ENCODE results near the gene TMEM229A.
"Not testable (repeated sequence)": the region's sequence is repeated elsewhere in the genome, so short reads cannot be mapped to it uniquely, and the experiment has no call there.

Gene TMEM229A

DNA sequence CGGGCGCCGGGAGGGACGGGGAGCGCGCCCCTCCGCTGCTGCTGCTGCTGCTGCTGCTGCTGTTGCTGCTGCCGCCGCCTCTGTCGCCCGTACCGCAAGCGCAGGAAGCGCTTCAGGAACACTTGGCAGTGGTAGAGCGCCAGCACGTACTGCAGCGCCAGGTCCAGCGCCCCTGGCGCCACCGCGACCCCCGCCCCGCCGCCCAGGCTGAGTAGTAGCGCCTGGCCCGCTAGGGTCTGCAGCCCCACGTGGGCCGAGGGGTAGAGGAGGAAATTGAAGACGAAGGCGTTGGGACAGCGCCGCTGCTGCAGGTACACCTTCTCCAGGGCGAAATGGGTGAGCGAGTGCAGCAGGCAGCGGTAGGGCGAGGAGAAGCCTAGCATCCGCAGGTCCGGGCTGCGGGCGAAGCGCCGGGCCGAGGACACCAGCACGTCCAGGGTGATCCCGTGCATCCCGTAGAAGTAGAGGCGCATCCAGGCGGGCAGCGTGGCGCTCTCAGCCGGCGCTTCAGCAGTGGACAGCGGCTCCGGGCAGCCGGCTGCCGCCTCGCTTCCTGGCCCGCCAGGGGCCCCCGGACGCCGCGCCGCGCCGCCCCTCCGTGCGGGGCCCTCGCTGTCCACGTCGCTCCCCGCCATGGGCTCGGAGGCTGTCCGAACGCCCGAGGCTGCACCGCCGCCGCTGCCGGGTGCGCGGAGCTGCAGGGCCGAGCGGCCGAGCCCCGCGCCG lies at the start of gene TMEM229A:
Gene TMEM229A, minus strand, starts transcription at position 699 of the 726 bp plus-strand sequence. Its CDS starts 64 bp downstream, at position 635.
- DNase-seq: peak in 1 of 3 donors; percentile 0

DNA sequence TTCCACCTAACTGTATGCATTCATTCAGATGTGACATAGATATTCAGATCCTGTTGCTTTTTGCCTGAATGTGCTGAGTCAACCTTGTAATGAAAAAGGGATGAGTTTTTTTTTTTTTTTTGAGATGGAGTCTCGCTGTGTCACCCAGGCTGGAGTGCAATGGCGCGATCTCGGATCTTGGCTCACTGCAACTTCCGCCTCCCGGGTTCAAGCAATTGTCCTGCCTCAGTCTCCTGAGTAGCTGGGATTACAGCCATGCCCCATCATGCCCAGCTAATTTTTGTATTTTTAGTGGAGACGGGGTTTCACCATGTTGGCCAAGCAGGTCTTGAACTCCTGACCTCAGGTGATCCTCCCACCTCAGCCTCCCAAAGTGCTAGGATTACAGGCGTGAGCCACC lies 49.4 kb upstream of the TMEM229A start:
- DNase-seq: not testable (repeated sequence)

DNA sequence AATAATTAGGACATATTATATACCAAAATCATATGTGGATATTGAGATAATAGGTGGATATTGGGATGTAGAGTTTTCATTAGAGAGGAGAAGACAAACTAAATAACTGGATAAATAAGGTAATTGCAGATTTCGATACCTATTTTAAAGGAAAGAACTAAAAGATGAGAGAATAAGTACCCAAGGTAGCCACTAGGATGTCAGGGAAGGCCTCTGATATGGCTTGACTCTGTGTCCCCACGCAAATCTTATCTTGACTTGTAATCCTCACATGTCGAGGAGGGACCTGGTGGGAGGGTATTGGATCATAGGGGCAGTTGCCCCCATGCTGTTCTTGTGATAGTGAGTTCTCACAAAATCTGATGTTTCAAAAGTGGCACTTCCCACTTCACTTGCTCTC lies 44.7 kb upstream of the TMEM229A start:
- no peak for DNase-seq

DNA sequence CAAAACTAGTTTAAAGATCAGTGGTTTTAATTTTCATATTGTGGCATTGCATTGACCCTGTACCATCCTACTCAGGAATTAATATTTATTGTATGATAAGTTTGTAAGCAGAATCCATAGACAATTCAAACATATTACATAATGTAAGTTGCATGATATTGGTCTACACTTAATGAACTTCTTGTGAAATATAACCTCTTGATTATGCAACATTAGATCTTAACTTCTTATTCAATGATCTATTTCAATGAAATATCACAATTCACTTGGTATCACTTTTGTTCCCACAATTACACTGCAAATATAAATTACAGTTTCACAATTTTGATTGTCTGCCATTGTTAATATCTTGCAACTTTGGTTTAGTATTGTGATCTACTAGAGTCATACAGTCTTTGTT lies 44.0 kb upstream of the TMEM229A start:
- DNase-seq: no peak

DNA sequence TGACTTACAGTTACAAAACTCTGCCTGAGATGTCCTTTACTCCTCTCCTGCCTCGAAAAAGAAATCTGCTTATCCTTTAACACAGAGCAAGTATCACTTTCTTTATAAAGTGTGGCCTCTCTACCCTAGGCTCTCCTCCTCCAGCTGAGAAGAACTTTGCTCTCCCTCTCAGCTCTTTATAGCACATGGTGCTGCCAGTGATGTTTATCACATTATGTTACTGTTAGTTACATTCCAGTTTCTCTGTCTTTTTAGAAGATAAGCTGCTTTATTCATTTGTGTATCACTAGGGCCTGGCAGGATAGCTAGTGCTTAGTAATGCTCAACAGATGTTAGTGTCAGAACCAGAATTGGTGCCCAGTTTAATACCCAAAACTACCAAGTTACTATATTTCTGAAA lies 41.1 kb upstream of the TMEM229A start:
- no peak for DNase-seq

DNA sequence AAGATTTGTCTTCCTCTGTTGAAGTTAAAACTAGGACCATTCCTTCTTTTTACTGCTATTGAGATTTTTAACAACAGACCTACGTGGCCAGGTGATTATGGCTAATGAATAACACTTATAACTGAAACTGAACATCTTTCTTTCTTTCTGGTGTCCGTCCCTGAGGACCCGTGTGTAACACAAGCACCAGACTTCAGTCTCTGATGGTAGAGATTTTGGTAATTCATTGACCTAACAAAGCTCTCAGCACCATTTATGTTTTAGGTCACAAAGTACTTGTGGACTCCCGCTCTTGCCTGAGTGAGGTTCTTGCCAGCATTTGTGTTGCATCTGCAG lies 40.4 kb upstream of the TMEM229A start:
- DNase-seq: no peak

DNA sequence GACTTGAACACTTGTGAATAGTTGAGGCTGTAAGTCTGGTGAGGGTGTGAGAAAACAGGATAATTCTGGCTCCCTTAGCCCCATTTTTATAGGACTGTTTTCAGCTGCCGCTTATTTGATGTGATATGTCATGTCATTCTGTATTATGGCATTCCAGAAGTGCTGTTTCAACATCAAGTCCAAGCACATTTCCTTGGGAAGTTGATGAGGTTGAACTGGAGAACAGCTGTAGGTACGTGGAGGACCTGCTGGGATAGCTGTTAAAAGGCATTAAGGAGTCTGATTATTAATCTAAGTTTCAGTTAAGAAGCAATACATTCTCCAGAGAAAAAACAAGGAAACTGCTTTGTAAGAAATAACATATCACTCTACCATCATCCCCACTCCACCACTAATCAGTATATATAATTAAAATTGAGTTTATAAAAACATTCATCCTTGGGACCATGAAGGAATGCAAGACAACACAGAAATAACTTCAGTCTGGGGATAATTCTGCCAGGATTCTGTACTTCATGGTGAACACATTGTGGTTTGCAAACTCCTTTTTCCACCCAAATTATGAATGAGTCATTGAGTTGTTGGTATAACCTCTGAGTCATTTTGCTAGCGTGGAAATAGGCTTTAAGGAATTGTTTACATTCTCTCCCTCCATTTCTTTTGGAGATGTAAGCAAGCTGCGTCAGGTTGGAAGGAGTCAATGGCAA lies 39.9 kb upstream of the TMEM229A start:
- DNase-seq: no peak

DNA sequence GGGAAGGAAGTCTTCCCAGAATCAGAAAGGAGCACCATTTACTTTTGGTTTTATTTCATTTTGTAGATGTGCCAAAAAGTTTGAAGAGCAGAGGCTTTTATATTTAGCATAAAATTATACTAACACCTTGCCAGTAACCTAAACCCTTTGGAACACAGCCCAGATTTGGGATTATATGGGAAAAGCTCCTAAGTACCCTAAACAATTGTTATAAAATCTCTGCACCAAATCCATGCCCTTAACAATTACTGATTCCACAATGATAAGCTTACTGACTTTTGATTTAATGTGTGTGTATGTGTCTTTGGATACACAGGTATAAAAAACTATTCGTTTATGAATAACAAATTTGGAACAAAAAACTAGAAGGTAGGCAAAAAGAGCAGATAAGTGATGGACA lies 39.0 kb upstream of the TMEM229A start:
- DNase-seq: no peak

DNA sequence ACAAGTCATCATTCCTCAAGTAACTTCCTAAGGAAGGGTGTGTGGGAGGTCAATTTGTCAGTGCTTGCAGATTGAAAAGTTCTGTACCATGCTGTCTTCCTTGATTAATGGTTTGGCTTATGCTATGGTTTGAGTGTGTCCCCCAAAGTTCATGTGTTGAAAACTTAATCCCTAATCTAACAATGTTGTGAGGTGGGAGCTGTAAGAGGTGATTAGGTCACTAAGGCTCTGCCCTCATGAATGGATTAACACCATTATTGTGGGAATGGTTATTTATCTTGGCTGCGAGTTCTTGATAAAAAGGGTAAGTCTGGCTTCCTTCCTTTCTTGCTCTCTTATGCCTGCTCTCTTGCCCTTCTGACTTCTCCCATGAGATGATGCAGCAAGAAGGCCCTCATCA lies 29.3 kb upstream of the TMEM229A start:
- no peak for DNase-seq

DNA sequence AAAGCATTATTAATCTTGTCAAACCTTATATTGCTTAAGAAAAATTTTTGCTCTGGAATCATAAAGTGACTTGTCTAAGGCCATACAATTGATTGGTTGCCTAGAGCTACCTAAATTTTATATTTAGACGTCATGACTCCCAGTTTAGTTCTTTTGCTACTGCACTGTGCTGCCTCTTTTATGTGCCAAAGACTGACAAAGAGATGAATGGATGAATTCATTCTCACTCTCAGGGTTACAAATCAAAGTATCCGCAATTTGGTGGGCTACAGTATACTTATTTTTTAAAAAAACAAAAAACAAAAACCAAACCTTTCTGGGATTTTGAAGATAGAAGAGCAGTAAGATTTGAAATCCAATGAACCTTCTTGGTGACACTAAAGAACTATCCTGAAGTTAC lies 27.7 kb upstream of the TMEM229A start:
- no peak for DNase-seq

DNA sequence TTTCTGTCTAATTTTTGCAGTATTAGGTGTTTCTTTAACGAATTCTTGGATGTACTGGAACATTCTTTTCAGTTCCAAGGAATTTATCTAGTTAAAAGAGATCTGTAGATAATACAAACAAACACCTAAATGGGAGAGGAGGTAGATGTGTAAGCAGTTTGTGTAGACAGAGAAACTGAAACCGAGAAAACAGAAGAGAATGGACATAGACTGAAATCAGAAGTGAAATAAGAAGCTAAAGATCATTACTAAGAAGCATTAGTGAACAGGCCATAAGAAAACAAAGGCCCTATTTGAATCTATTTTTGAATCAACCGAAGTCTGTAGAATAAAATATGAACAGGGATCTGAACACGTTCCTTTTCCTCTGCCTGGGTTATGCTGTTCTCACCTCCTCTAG lies 26.5 kb upstream of the TMEM229A start:
- DNase-seq: no peak

DNA sequence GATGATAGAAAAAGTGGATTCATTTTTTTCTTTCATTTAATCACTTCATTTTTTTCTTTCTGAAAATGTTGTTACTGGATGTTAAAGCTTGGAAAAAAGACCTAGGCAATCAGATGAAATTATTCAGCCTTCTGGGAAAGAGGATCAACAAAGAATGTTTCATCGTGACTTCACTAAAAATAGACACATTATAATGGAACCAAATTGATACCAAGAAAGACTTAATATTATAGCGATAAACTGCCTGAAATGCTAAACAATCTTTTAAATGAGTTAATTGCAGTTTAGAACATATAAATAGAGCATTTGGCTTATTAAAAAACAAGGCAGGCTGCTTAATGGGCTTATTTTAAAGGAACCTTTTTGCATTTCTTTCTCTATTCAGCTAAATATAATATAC lies 25.6 kb upstream of the TMEM229A start:
- DNase-seq: no peak

DNA sequence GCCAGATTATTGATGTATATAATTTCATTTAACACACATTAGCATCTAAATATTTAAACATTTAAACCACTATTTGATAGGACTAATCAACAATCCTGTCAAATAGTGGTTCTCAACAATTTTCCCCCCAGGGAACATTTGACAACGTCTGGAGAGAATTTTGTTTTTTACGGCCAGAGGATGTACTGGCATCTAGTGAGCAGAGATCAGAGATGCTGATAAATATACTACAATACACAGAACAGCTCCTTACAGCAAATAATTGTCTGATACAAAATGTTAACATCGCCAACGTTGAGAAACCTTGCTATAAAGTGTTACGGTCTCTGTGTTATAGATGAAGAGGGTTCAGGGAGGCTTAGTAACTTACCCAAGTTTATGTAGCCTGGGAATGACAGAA lies 25.0 kb upstream of the TMEM229A start:
- no peak for DNase-seq

DNA sequence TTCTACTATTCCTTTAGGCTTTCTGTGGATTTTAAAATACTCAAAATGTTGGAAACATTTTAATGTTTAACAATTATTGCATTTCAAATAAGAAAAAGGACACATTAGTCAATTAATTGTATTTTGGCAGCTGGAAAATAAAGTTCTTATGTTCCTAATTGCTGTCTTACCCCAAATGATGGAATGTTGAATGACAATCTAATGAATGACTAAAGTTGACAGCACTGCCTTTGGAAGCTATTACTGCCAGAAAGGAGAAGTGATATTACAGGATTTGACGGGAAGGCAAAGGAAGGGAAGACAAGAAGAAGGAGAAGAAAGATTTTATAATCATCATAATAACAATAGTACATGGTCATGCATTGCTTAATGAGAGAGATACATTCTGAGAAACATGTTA lies 23.4 kb upstream of the TMEM229A start:
- DNase-seq: no peak

DNA sequence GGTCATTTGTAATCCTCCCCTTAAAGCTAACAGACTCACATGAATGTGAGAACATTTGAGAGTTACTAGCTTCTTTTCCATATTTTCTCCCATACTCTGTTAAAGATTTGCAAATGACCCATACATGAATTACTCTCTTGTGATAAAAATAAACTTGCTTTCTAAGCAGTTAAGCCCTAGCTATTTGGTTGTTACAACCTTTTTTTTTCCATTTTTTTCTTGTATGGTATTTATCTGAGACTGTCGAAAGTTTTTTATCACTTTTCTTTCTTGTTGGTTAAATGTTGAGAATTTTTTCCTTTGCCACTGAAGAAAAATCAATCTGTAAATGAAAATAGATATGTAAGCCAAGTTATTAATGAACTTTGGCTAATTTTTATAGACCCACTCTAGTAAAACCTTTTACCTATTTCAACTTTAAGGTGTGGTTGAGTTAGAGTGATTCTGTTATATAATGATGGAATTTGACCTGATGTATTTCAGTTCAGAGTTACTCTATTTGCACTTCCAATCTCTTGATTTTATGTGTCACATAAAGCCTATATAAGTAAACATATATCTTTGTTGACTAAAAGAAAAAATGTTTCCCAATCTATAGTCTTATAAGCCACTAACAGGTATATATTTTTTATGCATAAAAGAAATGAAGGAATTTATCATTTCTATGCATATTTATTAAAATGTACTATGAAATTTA lies 19.0 kb upstream of the TMEM229A start:
- no peak for DNase-seq

DNA sequence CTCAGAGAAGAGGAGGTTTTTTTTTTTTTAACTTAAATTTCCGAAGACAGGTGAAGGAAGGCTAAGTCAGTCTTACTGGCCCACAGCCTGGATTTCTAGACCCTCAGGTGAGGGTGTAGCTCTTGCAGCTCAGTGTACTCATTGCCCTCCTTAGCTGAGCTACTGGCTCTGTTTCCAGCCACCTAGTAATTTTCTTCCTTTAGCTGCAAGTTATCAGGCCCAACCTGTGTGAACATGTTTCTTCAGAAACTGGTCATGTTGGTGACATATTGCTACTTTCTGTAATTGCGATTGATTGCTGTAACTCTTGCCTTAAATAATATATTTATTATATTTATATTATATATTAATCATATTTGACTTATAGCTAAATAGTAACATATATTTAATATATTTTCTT lies 10.0 kb upstream of the TMEM229A start:
- DNase-seq: no peak

DNA sequence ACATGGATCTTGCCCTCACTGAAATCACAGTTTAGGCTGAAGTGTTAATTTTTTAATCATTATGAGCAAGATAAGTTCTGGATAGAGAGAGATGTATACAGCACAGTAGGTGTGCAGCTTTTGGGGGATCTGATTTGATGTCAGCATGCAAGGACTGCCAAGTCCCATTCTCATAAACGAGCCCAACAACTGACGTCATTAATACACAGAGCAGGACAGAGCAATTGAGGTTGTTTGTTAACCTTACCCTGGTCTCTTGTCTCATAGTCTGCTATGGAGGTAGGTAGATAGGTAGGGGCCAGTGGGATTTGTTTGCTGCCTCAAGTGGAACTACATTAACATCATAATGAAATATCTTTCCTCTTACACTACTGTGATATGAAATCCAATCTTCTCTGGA lies 8.6 kb upstream of the TMEM229A start:
- no peak for DNase-seq

DNA sequence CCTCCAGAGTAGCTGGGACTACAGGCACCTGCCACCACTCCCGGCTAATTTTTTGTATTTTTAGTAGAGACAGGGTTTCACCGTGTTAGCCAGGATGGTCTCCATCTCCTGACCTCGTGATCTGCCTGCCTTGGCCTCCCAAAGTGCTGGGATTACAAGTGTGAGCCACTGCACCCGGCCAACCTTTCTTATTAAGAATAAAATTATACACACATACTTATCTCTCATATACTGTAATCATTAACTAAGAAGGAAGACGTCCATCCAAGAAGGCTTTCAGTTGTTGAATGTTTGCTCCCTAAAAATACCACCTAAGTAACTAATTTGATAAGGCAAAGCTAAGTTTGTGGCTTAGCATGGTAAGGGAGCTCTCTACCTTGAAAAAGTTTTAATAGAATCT lies 5.0 kb upstream of the TMEM229A start:
- DNase-seq: not testable (repeated sequence)

DNA sequence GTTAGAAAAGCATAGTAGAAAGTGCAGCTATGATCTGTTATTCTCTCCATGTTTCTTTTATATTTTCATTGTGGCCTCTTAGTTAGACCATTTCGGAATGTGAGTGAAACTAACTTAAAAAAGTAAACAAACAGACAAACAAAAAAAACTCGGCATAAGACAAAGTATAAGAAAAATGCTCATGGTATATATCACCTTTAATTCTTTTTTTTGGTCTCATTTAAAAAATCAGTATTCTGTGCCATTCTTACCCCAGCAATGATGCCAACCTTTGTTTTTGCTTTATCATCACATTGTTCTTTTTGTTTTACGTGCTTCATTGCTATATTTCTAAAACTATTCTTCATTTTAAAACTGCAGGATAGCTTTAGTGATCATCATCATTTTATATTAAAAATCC lies 2.8 kb upstream of the TMEM229A start:
- no peak for DNase-seq

DNA sequence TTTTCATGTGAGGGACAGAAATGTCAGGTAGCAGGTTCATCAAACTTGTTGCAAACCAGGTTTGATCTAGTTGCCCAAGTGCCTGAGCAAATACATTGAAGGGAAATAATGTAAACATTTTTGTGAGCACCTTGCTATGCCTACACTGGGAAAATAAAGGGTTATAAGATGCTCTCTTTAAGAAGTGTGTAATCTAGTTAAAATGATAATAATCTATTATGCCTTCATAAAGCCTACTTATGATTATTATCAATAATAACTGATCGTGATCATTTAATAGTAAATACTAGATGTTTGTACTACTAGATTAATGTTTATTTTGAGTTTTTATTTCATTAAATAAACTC lies 1.9 kb upstream of the TMEM229A start:
- no peak for DNase-seq

DNA sequence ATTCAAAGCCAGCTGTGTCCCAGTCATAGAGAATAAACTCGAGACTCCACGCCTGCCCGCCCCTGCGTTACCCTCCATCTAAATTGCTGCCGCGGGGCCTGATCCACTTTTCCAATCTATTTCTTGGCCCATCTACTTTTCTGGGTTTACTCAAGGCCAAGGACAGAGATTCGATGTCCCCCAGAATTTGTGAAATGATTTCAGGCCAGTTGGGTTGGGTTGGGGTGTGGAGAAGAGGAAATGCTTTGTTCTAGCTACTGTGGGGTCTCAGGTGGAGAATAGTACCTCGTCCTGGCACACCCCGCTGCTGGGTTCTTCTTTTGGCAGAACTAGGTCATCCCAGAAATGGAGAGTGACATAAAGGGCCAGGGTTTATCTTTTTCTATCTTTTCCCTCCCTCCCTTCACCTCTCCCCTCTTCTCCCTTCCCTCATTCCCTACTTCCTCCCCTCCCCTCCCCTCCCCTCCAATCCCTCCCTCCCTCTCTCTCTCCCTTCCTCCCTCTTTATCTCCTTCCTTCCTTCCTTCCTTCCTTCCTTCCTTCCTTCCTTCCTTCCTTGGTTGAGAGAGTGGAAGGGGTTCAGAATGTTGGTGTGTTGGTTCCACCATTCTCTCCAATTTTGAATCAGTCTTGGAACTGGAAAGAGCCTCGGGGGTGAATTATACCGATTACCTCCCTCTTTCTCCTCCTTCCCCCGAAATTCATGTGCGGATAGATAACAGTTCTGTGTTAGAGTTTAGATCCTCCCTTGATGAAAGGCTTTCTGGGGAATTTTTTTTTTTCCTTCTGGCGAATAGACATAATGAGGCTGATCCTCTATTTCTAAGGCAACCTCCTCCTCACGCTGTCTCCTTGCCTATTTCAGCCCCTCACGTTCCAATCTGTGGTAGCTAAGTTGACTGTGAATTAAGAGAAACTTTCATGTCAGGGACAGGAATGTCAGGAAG lies 1.2 kb upstream of the TMEM229A start:
- no peak for DNase-seq

DNA sequence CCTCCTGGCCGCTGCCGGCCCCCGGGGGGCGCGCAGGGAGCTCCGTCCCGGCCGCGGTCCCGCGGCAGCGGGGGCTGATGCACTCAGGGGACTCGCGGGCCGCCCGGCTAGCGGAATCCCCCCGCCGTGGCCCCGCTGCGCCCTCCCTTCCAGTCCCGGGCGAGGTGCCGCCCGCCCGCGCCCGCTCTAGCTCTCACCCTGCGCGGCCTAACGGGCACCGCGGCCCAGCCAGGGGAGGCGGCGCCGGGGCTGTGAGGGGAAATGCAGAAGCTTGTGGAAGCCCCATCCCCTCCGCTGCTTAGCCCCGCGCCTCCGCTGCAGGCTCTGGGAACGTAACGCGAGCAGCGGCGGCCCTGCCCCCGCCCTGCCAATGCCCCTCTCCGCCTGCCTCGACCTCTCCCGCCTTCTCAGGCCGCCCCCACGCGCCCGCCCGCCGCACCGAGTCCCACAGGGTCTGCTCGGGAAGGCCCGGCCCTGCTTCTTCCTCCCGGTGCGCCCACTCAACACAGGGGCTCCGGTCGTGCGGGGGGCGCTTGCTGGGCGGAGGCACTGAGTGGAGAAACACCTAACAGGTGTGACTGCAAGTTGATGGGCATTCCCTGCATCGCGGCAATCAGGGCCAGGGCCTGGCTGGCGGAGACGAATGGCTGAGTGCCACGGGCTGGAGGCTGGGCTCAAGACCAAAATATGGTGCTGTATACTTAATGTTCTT lies 384 bp upstream of the TMEM229A start:
- peak in 1 of 3 donors; percentile 1 for DNase-seq

DNA sequence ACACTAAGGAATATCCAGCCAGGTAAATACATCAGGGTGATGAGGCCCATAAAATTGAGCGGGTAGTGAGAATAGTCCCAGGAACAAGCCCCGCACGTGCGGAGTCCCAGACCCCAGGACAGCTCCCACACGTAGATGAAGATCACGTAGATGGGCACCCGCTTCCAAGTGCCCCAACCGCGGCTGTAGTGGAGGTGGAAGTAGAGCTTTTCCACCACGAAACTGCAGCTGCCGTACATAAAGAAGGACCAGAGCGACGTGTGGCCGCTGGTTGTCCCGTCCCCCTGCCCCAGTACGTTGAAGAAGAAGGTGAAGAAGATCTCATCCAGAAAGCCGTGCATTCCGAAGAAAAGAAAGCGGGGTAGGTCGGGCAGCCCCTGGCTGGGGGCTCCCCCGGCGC lies 948 bp downstream of the TMEM229A start:
- no peak for DNase-seq

Data from suppressor macrophage treated with lipopolysaccharide for 1 hour (primary cell).